Liver (tissue), 9 donors: ENCODE measurements around the gene PCDH9. TPM values are rescaled to one million over a fixed set of nuclear protein-coding genes. Genes with fewer than 3 reads are reported as not detected.

Experiments used
- DNase-seq: peaks from one replicate; pipeline ENCODE4 v3.0.0-alpha.2; 2017; ENCODE audit warnings: low spot score
- H3K27ac ChIP-seq, 2 donors: one replicate each; pipeline ENCODE4 v1.7.0; 2013; ENCODE audit warnings: inconsistent platforms in 2 of 2, low read length in 2 of 2, control low read depth in 1 of 2, low read depth in 1 of 2, mild to moderate bottlenecking in 1 of 2
- H3K27me3 ChIP-seq, 4 donors: one replicate each; pipeline versions ENCODE4 v1.6.1 to v1.7.0; 2013; ENCODE audit warnings: low read length in 3 of 4, inconsistent platforms in 1 of 4, mild to moderate bottlenecking in 1 of 4, moderate library complexity in 1 of 4; ENCODE audit not compliant: control insufficient read depth in 4 of 4, insufficient read depth in 4 of 4
- H3K36me3 ChIP-seq, 4 donors: one replicate each; pipeline versions ENCODE4 v1.6.1 to v1.7.0; 2013; ENCODE audit warnings: low read length in 3 of 4, mild to moderate bottlenecking in 3 of 4, low read depth in 1 of 4, moderate library complexity in 1 of 4; ENCODE audit not compliant: control insufficient read depth in 4 of 4, insufficient read depth in 3 of 4
- H3K4me1 ChIP-seq, 4 donors: one replicate each; pipeline versions ENCODE4 v1.6.1 to v1.7.0; 2013; ENCODE audit warnings: low read length in 3 of 4, mild to moderate bottlenecking in 3 of 4, moderate library complexity in 1 of 4; ENCODE audit not compliant: control insufficient read depth in 4 of 4, insufficient read depth in 4 of 4
- H3K4me3 ChIP-seq, 3 donors: one replicate each; pipeline versions ENCODE4 v1.6.1 to v1.7.0; 2013; ENCODE audit warnings: low read length in 3 of 3, control low read depth in 1 of 3, low read depth in 1 of 3, mild to moderate bottlenecking in 1 of 3
- H3K9ac ChIP-seq, 2 donors: one replicate each; pipeline ENCODE4 v1.7.0; 2013; ENCODE audit warnings: low read length in 2 of 2, mild to moderate bottlenecking in 2 of 2, moderate library complexity in 2 of 2, control low read depth in 1 of 2, low read depth in 1 of 2
- H3K9me3 ChIP-seq, 4 donors: one replicate each; pipeline versions ENCODE4 v1.6.1 to v1.7.0; 2013; ENCODE audit warnings: low read length in 3 of 4; ENCODE audit not compliant: control insufficient read depth in 4 of 4
- EGR1 ChIP-seq, 2 donors: IDR thresholded peaks; 2 replicates each; pipeline ENCODE4 v1.6.1; 2016 to 2018; ENCODE audit warnings: antibody characterized with exemption in 2 of 2, low read depth in 2 of 2
- FOXA1 ChIP-seq: IDR thresholded peaks from 2 replicates; pipeline ENCODE4 v1.6.1; 2016; ENCODE audit warnings: antibody characterized with exemption
- FOXA2 ChIP-seq: IDR thresholded peaks from 2 replicates; pipeline ENCODE4 v1.6.1; 2016; ENCODE audit warnings: antibody characterized with exemption
- GABPA ChIP-seq, 2 donors: IDR thresholded peaks in 1 of 2; conservative IDR thresholded peaks in 1 of 2; 2 replicates each; pipeline ENCODE4 v1.6.1; 2016; ENCODE audit warnings: antibody characterized with exemption in 2 of 2, mild to moderate bottlenecking in 1 of 2, moderate library complexity in 1 of 2
- HNF4A ChIP-seq, 2 donors: conservative IDR thresholded peaks; 2 replicates each; pipeline ENCODE4 v1.6.1; 2016; ENCODE audit warnings: antibody characterized with exemption in 2 of 2, mild to moderate bottlenecking in 2 of 2
- HNF4G ChIP-seq: IDR thresholded peaks from 2 replicates; pipeline ENCODE4 v1.6.1; 2016; ENCODE audit warnings: antibody characterized with exemption
- JUND ChIP-seq, 2 donors: IDR thresholded peaks; 2 replicates each; pipeline ENCODE4 v1.6.1; 2016; ENCODE audit warnings: antibody characterized with exemption in 2 of 2
- NR2F2 ChIP-seq: IDR thresholded peaks from 2 replicates; pipeline ENCODE4 v1.6.1; 2016; ENCODE audit warnings: antibody characterized with exemption
- RAD21 ChIP-seq, 2 donors: IDR thresholded peaks; 2 replicates each; pipeline ENCODE4 v1.6.1; 2016; ENCODE audit warnings: antibody characterized with exemption in 2 of 2, mild to moderate bottlenecking in 2 of 2
- RXRA ChIP-seq, 2 donors: IDR thresholded peaks; 2 replicates each; pipeline ENCODE4 v1.6.1; 2017 to 2018; ENCODE audit warnings: antibody characterized with exemption in 2 of 2, mild to moderate bottlenecking in 1 of 2
- SP1 ChIP-seq: IDR thresholded peaks from 2 replicates; pipeline ENCODE4 v1.6.1; 2018; ENCODE audit warnings: antibody characterized with exemption, mild to moderate bottlenecking
- TAF1 ChIP-seq: conservative IDR thresholded peaks from 2 replicates; pipeline ENCODE4 v1.6.1; 2016; ENCODE audit warnings: antibody characterized with exemption, mild to moderate bottlenecking
- YY1 ChIP-seq: IDR thresholded peaks from 2 replicates; pipeline ENCODE4 v1.6.1; 2016; ENCODE audit warnings: antibody characterized with exemption, mild to moderate bottlenecking
- WGBS: extraction: QIAGEN DNeasy Blood & Tissue Kit; methylation state at CpG from one replicate; pipeline ENCODE4 v1.1.7; 2013; 5-methylcytosine and 5-hydroxymethylcytosine counted together
- polyA plus RNA-seq, 2 donors: library from polyadenylated mRNA; stranded (reverse) in 1 of 2; unstranded in 1 of 2; fragments of 200-250 nt in 1 of 2; fragments of >200 nt in 1 of 2; fragmentation: Nextera tagmentation in 1 of 2; extraction: Ambion mirVana in 1 of 2; gene quantifications; one replicate each; pipeline versions ENCODE4 v1.2.1 to v1.2.3, GENCODE V29; 2013 to 2015
- total RNA-seq, 2 donors: library from RNA; depleted of rRNA; stranded (reverse); fragments of >200 nt; gene quantifications; one replicate each; pipeline ENCODE4 v1.2.3, GENCODE V29; 2014
- TF ChIP-seq, protein P1 (sequence below): fragments of 150-350 bp; IDR thresholded peaks from 2 replicates; pipeline ENCODE4 v1.5.1; 2017; ENCODE audit warnings: improper control_type of control experiment, low read depth, low read length; ENCODE audit not compliant: missing input control
- TF ChIP-seq, protein P2 (sequence below): IDR thresholded peaks from 2 replicates; pipeline ENCODE4 v1.6.1; 2016; ENCODE audit warnings: antibody characterized with exemption
- TF ChIP-seq, protein P3 (sequence below): IDR thresholded peaks from 2 replicates; pipeline ENCODE4 v1.6.1; 2016; ENCODE audit warnings: antibody characterized with exemption, mild to moderate bottlenecking
- TF ChIP-seq, protein P4 (sequence below): IDR thresholded peaks from 2 replicates; pipeline ENCODE4 v1.6.1; 2016; ENCODE audit warnings: antibody characterized with exemption
- TF ChIP-seq, protein P5 (sequence below): IDR thresholded peaks from 2 replicates; pipeline ENCODE4 v1.6.1; 2016; ENCODE audit warnings: antibody characterized with exemption
- donor health status: healthy.
- donor health status: healthy.
- donor health status: healthy.
- donor health status: healthy.
- donor health status: healthy.

PCDH9 gene
- total and polyA plus RNA-seq, 4 donors: 0.90 to 4.0 (median 2.2) TPM

DNA sequence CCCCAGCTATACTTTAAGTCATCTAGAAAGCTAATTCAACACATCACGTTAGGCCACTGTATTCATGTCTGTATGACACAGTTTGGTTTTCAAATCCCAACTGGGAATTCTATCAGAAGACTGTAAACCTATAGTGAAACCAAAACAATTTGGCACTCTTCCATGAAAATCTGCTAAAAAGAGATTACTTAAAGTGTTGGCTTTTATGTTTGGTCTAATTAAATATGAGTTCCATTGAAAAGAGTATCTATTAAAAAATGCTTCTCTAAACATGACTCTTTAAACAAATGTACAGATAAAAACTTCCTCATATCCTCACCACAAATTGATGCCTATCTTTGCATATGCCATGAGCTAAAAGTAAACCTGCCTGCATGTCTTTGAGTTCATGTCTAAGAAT lies 25.4 kb downstream of the PCDH9 start:
- no peaks in the 10 kb centered on the region for H3K9me3 ChIP-seq
- no peaks in the 10 kb centered on the region for H3K36me3 ChIP-seq
- no peak overlapping the region for H3K4me3 ChIP-seq
- WGBS: 74% methylated on average over 1 of the region's 1 CpG
- TF ChIP-seq FOXA1: no peak
- no peak for TF ChIP-seq NR2F2
- TF ChIP-seq RXRA (IDR thresholded peaks at IDR 0.05): no peak
- TF ChIP-seq, protein P1, sequence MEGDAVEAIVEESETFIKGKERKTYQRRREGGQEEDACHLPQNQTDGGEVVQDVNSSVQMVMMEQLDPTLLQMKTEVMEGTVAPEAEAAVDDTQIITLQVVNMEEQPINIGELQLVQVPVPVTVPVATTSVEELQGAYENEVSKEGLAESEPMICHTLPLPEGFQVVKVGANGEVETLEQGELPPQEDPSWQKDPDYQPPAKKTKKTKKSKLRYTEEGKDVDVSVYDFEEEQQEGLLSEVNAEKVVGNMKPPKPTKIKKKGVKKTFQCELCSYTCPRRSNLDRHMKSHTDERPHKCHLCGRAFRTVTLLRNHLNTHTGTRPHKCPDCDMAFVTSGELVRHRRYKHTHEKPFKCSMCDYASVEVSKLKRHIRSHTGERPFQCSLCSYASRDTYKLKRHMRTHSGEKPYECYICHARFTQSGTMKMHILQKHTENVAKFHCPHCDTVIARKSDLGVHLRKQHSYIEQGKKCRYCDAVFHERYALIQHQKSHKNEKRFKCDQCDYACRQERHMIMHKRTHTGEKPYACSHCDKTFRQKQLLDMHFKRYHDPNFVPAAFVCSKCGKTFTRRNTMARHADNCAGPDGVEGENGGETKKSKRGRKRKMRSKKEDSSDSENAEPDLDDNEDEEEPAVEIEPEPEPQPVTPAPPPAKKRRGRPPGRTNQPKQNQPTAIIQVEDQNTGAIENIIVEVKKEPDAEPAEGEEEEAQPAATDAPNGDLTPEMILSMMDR: no peak
- TF ChIP-seq TAF1: no peak
- no peak for TF ChIP-seq FOXA2
- no peak for TF ChIP-seq HNF4G
- TF ChIP-seq, protein P2, sequence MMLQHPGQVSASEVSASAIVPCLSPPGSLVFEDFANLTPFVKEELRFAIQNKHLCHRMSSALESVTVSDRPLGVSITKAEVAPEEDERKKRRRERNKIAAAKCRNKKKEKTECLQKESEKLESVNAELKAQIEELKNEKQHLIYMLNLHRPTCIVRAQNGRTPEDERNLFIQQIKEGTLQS: no peak
- TF ChIP-seq, protein P3, sequence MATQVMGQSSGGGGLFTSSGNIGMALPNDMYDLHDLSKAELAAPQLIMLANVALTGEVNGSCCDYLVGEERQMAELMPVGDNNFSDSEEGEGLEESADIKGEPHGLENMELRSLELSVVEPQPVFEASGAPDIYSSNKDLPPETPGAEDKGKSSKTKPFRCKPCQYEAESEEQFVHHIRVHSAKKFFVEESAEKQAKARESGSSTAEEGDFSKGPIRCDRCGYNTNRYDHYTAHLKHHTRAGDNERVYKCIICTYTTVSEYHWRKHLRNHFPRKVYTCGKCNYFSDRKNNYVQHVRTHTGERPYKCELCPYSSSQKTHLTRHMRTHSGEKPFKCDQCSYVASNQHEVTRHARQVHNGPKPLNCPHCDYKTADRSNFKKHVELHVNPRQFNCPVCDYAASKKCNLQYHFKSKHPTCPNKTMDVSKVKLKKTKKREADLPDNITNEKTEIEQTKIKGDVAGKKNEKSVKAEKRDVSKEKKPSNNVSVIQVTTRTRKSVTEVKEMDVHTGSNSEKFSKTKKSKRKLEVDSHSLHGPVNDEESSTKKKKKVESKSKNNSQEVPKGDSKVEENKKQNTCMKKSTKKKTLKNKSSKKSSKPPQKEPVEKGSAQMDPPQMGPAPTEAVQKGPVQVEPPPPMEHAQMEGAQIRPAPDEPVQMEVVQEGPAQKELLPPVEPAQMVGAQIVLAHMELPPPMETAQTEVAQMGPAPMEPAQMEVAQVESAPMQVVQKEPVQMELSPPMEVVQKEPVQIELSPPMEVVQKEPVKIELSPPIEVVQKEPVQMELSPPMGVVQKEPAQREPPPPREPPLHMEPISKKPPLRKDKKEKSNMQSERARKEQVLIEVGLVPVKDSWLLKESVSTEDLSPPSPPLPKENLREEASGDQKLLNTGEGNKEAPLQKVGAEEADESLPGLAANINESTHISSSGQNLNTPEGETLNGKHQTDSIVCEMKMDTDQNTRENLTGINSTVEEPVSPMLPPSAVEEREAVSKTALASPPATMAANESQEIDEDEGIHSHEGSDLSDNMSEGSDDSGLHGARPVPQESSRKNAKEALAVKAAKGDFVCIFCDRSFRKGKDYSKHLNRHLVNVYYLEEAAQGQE: no peak
- TF ChIP-seq, protein P4, sequence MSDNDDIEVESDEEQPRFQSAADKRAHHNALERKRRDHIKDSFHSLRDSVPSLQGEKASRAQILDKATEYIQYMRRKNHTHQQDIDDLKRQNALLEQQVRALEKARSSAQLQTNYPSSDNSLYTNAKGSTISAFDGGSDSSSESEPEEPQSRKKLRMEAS: no peak
- TF ChIP-seq GABPA (IDR thresholded peaks at IDR 0.05 in 1 of 2, conservative IDR thresholded peaks at IDR 0.05 in 1 of 2): no peak
- no peak for TF ChIP-seq YY1
- TF ChIP-seq, protein P5, sequence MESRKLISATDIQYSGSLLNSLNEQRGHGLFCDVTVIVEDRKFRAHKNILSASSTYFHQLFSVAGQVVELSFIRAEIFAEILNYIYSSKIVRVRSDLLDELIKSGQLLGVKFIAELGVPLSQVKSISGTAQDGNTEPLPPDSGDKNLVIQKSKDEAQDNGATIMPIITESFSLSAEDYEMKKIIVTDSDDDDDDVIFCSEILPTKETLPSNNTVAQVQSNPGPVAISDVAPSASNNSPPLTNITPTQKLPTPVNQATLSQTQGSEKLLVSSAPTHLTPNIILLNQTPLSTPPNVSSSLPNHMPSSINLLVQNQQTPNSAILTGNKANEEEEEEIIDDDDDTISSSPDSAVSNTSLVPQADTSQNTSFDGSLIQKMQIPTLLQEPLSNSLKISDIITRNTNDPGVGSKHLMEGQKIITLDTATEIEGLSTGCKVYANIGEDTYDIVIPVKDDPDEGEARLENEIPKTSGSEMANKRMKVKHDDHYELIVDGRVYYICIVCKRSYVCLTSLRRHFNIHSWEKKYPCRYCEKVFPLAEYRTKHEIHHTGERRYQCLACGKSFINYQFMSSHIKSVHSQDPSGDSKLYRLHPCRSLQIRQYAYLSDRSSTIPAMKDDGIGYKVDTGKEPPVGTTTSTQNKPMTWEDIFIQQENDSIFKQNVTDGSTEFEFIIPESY: no peak
- no peak for TF ChIP-seq JUND (IDR thresholded peaks at IDR 0.05)
- no peak for TF ChIP-seq HNF4A (conservative IDR thresholded peaks at IDR 0.05)
- TF ChIP-seq SP1: no peak
- no peak for TF ChIP-seq RAD21 (IDR thresholded peaks at IDR 0.05)
- TF ChIP-seq EGR1 (IDR thresholded peaks at IDR 0.05; ENCODE audit: low read depth in 2 of 2): no peak
- no peak overlapping the region for H3K27ac ChIP-seq
- no peaks in the 10 kb centered on the region for H3K27me3 ChIP-seq
- no peak overlapping the region for H3K9ac ChIP-seq
- H3K4me1 ChIP-seq: no peaks in the 10 kb centered on the region
- DNase-seq: no peak
